Ammon's horn (tissue), 1 donor: ENCODE results near the gene SH2B3.

Experiments used
- DNase-seq: peaks from one replicate; pipeline ENCODE4 v3.0.0-alpha.2; 2016; ENCODE audit warnings: low spot score

SH2B3 gene

GRCh38 chr12:111409780-111410430 lies 4.2 kb downstream of the SH2B3 start:
- DNase-seq, result no peak

GRCh38 chr12:111410431-111411184 lies 4.9 kb downstream of the SH2B3 start:
- DNase-seq, result no peak

DNA sequence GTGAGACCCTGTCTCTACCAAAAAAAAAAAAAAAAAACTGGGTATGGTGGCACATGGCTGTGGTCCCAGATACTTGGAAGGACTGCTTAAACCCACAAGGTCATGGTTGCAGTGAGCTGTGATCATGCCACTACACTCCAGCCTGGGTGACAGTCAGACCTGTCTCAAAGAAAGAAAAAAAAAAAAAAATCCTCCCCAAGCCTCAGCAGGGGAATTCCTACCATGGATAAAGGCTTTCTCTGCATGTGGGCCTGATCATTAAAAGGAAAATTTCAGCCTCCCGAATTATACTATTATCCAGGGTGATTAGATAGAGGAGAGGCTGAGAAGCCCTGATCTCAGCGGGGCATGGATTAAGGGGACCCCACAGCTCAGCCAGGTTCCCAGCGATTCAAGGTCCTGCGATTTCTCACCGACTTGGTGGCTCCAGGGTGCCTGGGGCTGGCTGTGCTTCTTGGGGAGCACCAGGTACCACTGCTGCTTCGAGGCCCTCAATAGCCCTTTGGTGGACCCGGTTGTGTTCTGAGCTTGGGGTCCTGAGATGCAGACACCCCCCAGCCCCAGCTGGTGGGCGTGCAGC lies 5.6 kb downstream of the SH2B3 start:
- DNase-seq, result no peak

- peak; percentile 62 for DNase-seq
Observed at GRCh38 chr12:111412007-111412829, 6.5 kb downstream of the SH2B3 start.

DNA sequence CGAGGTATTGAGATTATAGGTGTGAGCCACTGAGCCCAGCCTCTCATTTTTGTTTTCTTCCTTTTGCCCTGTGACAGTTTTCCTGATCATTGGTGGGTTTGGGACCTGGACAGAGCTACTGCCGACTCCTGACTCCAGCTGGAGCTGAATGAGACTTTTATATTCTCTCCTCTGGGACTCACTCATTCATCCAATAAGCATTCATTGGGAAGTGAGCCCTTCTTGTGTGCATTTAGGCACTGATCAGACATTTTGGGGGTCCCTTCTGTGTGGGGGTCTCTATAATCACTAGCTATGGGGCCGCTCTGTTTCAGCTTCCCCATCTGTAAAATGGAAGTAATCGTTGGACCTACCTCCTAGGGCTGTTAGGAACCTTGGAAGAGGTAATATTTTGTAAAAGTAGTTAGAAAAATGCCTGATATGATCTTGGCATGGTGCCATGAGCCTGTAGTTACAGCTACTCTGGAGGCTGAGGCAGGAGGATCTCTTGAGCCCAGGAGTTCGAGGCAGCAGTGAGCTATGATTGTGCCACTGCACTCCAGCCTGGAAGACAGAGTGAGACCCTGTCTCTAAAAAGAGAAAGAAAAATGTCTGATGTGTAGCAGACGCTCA lies 7.2 kb downstream of the SH2B3 start:
- no peak for DNase-seq

- DNase-seq, result no peak
Observed at GRCh38 chr12:111413442-111414086, 7.8 kb downstream of the SH2B3 start.

GRCh38 chr12:111414711-111415252 lies 9.1 kb downstream of the SH2B3 start:
- DNase-seq, result no peak

GRCh38 chr12:111417290-111417689 lies 11.6 kb downstream of the SH2B3 start:
- no peak for DNase-seq

- no peak for DNase-seq
Observed at GRCh38 chr12:111417784-111418593, 12.3 kb downstream of the SH2B3 start.

DNA sequence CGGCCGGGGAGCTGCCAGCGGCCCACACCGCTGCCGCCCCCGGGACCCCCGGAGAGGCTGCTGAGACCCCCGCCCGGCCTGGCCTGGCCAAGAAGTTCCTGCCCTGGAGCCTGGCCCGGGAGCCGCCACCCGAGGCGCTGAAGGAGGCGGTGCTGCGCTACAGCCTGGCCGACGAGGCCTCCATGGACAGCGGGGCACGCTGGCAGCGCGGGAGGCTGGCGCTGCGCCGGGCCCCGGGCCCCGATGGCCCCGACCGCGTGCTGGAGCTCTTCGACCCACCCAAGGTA lies 12.8 kb downstream of the SH2B3 start:
- DNase-seq, result no peak

- DNase-seq, result no peak
Observed at GRCh38 chr12:111419784-111420183, 14.1 kb downstream of the SH2B3 start.

GRCh38 chr12:111420494-111420893 lies 14.8 kb downstream of the SH2B3 start:
- no peak for DNase-seq

GRCh38 chr12:111424189-111424792 lies 18.6 kb downstream of the SH2B3 start:
- no peak for DNase-seq

DNA sequence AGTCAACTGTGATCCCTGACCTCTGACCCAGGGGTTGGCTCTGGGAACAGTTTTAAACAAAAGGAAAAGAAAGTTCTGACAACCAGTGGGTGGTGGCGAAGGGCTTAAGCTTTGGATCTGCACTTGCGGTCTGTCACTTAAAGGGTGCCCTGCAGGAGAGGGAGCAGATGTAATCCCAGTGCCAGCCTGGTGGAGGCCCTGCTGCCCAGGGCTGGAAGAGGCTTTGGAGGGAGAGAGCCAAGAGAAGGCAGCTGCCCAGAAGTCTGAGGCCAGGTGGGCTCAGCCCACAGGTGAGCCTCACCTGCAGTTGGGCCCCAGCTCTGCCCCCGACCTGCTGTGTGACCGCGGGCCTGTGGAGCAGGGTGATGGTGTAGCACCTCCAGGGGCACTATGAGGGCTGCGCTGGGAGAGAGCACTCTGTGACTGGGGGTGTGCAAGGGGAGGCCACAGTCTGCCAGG lies 19.1 kb downstream of the SH2B3 start:
- DNase-seq, result no peak

DNA sequence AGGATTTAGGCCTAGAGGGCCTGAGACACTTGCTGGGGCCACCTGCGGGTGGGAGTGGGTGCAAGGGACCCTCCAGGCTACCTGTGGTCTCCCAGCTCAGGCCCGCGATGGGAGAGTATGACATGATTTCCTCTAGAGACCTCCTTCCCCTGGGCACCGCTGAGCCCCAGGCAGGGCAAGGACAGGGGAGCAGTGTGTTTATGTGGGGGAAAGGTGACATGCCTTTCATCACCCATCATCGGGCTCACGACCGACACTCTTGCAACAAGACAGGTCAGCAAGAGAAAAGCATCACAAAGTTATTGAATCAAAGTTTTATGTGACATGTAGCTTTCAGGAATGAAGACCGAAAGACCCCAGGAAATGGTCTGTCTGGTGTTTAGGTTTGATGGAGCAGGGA lies 19.9 kb downstream of the SH2B3 start:
- DNase-seq, result no peak

DNA sequence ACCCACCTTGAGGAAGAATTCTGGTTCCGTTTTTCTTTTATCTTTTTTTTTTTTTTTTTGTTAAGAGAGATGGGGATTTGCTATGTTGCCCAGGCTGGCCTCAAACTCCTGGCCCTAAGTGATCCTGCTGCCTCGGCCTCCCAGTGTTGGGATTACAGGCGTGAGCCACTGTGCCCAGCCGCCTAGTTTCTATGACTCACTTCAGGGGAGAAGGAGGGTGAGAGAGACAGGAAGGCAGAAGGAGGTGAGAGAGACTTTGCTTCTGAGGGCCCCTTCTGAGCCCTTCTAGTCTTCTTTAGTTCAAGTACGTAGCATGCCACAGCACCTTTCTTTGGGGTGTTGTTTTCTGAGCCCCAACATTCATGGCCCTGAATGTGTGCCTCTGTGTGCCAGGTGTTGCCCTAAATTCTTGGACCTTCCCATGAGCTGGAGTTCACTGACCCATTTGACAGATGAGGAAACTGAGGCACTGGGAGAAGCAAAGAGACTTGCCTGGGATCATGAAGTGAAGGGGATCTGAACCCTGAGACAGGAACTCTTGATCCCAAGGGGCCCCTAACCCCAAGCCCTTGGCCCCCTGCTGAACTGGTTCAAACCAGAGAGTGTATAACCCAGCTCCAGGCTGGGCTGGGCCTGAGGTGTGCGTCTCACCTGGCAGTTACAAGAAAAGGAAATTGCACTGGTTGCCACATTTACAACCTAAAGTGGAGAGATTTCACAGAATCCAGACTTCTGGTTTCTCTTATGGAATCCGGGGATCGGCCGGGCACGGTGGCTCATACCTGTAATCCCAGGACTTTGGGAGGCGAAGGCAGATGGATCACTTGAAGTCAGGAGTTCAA lies 20.8 kb downstream of the SH2B3 start:
- no peak for DNase-seq

GRCh38 chr12:111427417-111428074 lies 21.8 kb downstream of the SH2B3 start:
- DNase-seq, result no peak

DNA sequence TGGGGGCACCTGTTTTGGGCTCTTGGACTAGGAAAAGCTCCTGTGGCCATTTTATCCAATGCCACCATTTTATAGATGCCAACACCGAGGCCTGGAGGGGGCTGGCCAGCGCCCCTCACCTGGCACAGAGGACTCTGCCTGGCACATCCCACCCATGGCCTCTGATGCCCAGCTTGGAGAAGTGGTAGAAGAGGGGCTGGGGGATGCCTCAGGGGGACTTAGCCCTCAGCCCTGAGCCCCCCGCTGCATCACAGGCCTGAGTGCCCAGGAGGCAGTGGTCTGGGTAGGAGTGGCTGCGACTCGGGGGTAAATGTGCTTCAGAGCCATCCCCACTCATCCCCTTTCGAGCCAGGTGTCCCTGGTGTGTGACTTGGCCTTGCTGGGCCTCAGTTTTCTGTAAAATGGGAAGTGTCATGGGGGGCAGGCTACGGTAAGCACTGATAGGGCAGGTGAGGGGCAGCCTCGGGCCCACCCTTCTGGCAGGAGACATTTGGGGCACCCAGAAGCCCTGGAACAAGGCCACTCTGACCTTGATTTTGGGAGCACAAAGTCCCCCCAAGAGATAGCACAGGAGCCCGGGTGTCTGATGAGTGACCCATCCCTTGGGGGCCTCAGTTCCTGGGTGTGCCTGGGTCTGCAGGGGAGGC lies 22.5 kb downstream of the SH2B3 start:
- DNase-seq, result no peak
